ENCODE measurements around the gene SENP7.

- TF ChIP-seq EZH2phosphoT487 (IDR thresholded peaks at IDR 0.05; ENCODE audit: borderline replicate concordance, low read length) = no peak
- no peak for TF ChIP-seq CTCF (IDR thresholded peaks at IDR 0.05; ENCODE audit: low read depth, low read length, poor library complexity, severe bottlenecking)
Observed at GRCh38 chr3:101454629-101455028, 58.4 kb downstream of the SENP7 start.
